22Rv1 (cell line): ENCODE measurements around the gene IL19.

Experiments used
- CTCF ChIP-seq: fragments of 450-650 bp; IDR thresholded peaks from 2 replicates; pipeline ENCODE4 v1.5.1; 2017; ENCODE audit warnings: mild to moderate bottlenecking
- ZFX ChIP-seq: fragments of 450-650 bp; IDR thresholded peaks from 2 replicates; pipeline ENCODE4 v1.6.1; 2017; ENCODE audit warnings: antibody characterized with exemption, borderline replicate concordance

GRCh38 chr1:206794294-206794908, 23.8 kb downstream of the IL19 start:
- TF ChIP-seq CTCF (no peak), ZFX (no peak)
